ENCODE measurements around the gene CIDEB.

CIDEB gene

GRCh38 chr14:24289649-24290280, 18.0 kb downstream of the CIDEB start:
- Histone ChIP-seq H3K4me1 (ENCODE audit: control insufficient read depth in 1 of 2, insufficient read depth in 1 of 2, low read depth in 1 of 2, low read length in 1 of 2) (no peaks in the 10 kb centered on the region), H3K27ac (no peak overlapping the region), H3K36me3 (peaks cover 48% of the 10 kb centered on the region), H3K9me3 (no peaks in the 10 kb centered on the region), H3K27me3 (no peaks in the 10 kb centered on the region), H3K4me3 (ENCODE audit: low read depth in 1 of 2, low read length in 1 of 2) (no peak overlapping the region)
- TF ChIP-seq CTCF (IDR thresholded peaks at IDR 0.05) = no peak

- no peak overlapping the region for H3K4me3 ChIP-seq (ENCODE audit: low read depth in 1 of 2, low read length in 1 of 2)
- H3K27me3 ChIP-seq = no peaks in the 10 kb centered on the region
- no peaks in the 10 kb centered on the region for H3K9me3 ChIP-seq
- TF ChIP-seq CTCF (IDR thresholded peaks at IDR 0.05) = no peak
- H3K36me3 ChIP-seq = peaks cover 29% of the 10 kb centered on the region
- peaks cover 6 to 10% of the 10 kb centered on the region in 2 experiments for H3K4me1 ChIP-seq (ENCODE audit: control insufficient read depth in 1 of 2, insufficient read depth in 1 of 2, low read depth in 1 of 2, low read length in 1 of 2)
- no peak overlapping the region for H3K27ac ChIP-seq
Measured at GRCh38 chr14:24286996-24287395, 20.8 kb downstream of the CIDEB start.

GRCh38 chr14:24285351-24285750, 22.4 kb downstream of the CIDEB start:
- Histone ChIP-seq H3K9me3 (no peaks in the 10 kb centered on the region), H3K4me3 (ENCODE audit: low read depth in 1 of 2, low read length in 1 of 2) (no peak overlapping the region), H3K4me1 (ENCODE audit: control insufficient read depth in 1 of 2, insufficient read depth in 1 of 2, low read depth in 1 of 2, low read length in 1 of 2) (peaks cover 22 to 26% of the 10 kb centered on the region in 2 experiments), H3K27me3 (no peaks in the 10 kb centered on the region), H3K27ac (no peak overlapping the region), H3K36me3 (peaks cover 12% of the 10 kb centered on the region)
- no peak for TF ChIP-seq CTCF (IDR thresholded peaks at IDR 0.05)

- Histone ChIP-seq H3K27me3 (no peaks in the 10 kb centered on the region), H3K4me3 (ENCODE audit: low read depth in 1 of 2, low read length in 1 of 2) (no peak overlapping the region), H3K9me3 (no peaks in the 10 kb centered on the region), H3K4me1 (ENCODE audit: control insufficient read depth in 1 of 2, insufficient read depth in 1 of 2, low read depth in 1 of 2, low read length in 1 of 2) (peaks cover 30 to 34% of the 10 kb centered on the region in 2 experiments), H3K36me3 (peaks cover 5% of the 10 kb centered on the region), H3K27ac (no peak overlapping the region)
- TF ChIP-seq CTCF (IDR thresholded peaks at IDR 0.05) = no peak
Measured at GRCh38 chr14:24284501-24285035, 23.2 kb downstream of the CIDEB start.

GRCh38 chr14:24283796-24284460, 23.8 kb downstream of the CIDEB start:
- Histone ChIP-seq H3K27me3 (no peaks in the 10 kb centered on the region), H3K4me3 (ENCODE audit: low read depth in 1 of 2, low read length in 1 of 2) (no peak overlapping the region), H3K27ac (no peak overlapping the region), H3K36me3 (no peaks in the 10 kb centered on the region), H3K4me1 (ENCODE audit: control insufficient read depth in 1 of 2, insufficient read depth in 1 of 2, low read depth in 1 of 2, low read length in 1 of 2) (peaks cover 37 to 40% of the 10 kb centered on the region in 2 experiments), H3K9me3 (no peaks in the 10 kb centered on the region)
- no peak for TF ChIP-seq CTCF (IDR thresholded peaks at IDR 0.05)

Measured in neutrophil (primary cell).